Esophagus squamous epithelium (tissue), 5 donors: ENCODE data around the gene PGAM4. TPM values are rescaled to one million over a fixed set of nuclear protein-coding genes. Genes with fewer than 3 reads are reported as not detected.

Source experiments
- DNase-seq: peaks from one replicate; lab custom pipeline; 2025; lab: John Stamatoyannopoulos, UW
- H3K27ac ChIP-seq, 4 donors: fragments of 200-600 bp; sonication (generic); one replicate each; pipeline ENCODE4 v1.5.1; 2016 to 2019; ENCODE audit warnings: mild to moderate bottlenecking in 1 of 4
- H3K27me3 ChIP-seq, 4 donors: fragments of 200-600 bp; sonication (generic); 1 replicate in 3 of 4; 2 replicates in 1 of 4; pipeline versions ENCODE4 v1.5.1 to v1.6.0; 2017 to 2021; ENCODE audit warnings: antibody characterized with exemption in 1 of 4
- H3K36me3 ChIP-seq, 3 donors: fragments of 200-600 bp; sonication (generic); one replicate each; pipeline ENCODE4 v1.5.1; 2016 to 2019
- H3K4me1 ChIP-seq, 3 donors: fragments of 200-600 bp; sonication (generic); one replicate each; pipeline ENCODE4 v1.5.1; 2017 to 2019
- H3K4me3 ChIP-seq, 4 donors: fragments of 200-600 bp; sonication (generic); 1 replicate in 3 of 4; 2 replicates in 1 of 4; pipeline ENCODE4 v1.5.1; 2016 to 2019; ENCODE audit warnings: mild to moderate bottlenecking in 2 of 4, moderate library complexity in 1 of 4
- H3K9me3 ChIP-seq, 3 donors: fragments of 200-600 bp; sonication (generic); one replicate each; pipeline ENCODE4 v1.5.1; 2016 to 2019
- CTCF ChIP-seq, 6 experiments: fragments of 450-650 bp in 4 of 6; fragments of 200-600 bp in 2 of 6; sonication (generic) in 2 of 6; IDR thresholded peaks; one replicate each; pipeline ENCODE4 v1.5.1; 2016 to 2019; ENCODE audit warnings: antibody characterized with exemption in 6 of 6, mild to moderate bottlenecking in 4 of 6, moderate library complexity in 4 of 6
- POLR2A ChIP-seq, 4 donors: fragments of 450-650 bp; IDR thresholded peaks; one replicate each; pipeline ENCODE4 v1.6.1; 2017; ENCODE audit warnings: antibody characterized with exemption in 4 of 4, mild to moderate bottlenecking in 4 of 4, moderate library complexity in 3 of 4
- WGBS, 2 donors: methylation state at CpG; one replicate each; pipeline ENCODE4 v1.1.5; 2018; 5-methylcytosine and 5-hydroxymethylcytosine counted together
- intact Hi-C: fragments of 100-400 bp; cut with DNase I; formaldehyde crosslinking; loops from one replicate; pipeline ENCODE4 v1.15.0; 2022
- total RNA-seq, 4 donors: library from RNA; depleted of rRNA; stranded (reverse); fragments of >200 nt; gene quantifications; one replicate each; pipeline ENCODE4 v1.1.0, GENCODE V29; 2016
- donor health status: DM: yes; HTN: yes; CAD: no.

PGAM4 gene
- not detected for total RNA-seq

GRCh38 chrX:77969538-77969937 is at the start of gene PGAM4:
PGAM4 (minus strand) TSS chrX:77969638; CDS start chrX:77969638, 0 bp downstream.
- Histone ChIP-seq H3K36me3 (no peaks in the 10 kb centered on the region), H3K27ac (no peak within 1 kb of the TSS), H3K4me3 (no peak within 1 kb of the TSS), H3K27me3 (no peaks in the 10 kb centered on the region), H3K9me3 (no peaks in the 10 kb centered on the region), H3K4me1 (no peaks in the 10 kb centered on the region)
- DNase-seq: no peak
- WGBS, 2 donors: 93 to 96% methylated on average over 4 to 13 of the region's 13 CpGs
- no peak for TF ChIP-seq POLR2A (IDR thresholded peaks at IDR 0.05)
- no peak for TF ChIP-seq CTCF (IDR thresholded peaks at IDR 0.05)
- intact Hi-C loops: no loop called here

- no peaks in the 10 kb centered on the region for H3K9me3 ChIP-seq
- H3K27me3 ChIP-seq: no peaks in the 10 kb centered on the region
- no peak overlapping the region for H3K4me3 ChIP-seq
- intact Hi-C loops: no loop called here
- H3K27ac ChIP-seq: no peak overlapping the region
- TF ChIP-seq POLR2A (IDR thresholded peaks at IDR 0.05) (no peak), CTCF (IDR thresholded peaks at IDR 0.05) (no peak)
- 62 to 100% methylated on average over 1 of the region's 1 CpG for WGBS, 2 donors
- DNase-seq: no peak
- H3K4me1 ChIP-seq: no peaks in the 10 kb centered on the region
- no peaks in the 10 kb centered on the region for H3K36me3 ChIP-seq
These were observed 42.4 kb upstream of the PGAM4 start for GRCh38 chrX:78011846-78012245.

GRCh38 chrX:77979870-77980269 is 10.4 kb upstream of the PGAM4 start:
- intact Hi-C loops: no loop called here
- 83 to 94% methylated on average over 4 of the region's 4 CpGs for WGBS, 2 donors
- H3K4me1 ChIP-seq: peaks cover 0 to 12% (median 0%) of the 10 kb centered on the region in 3 donors
- no peak overlapping the region for H3K27ac ChIP-seq
- no peaks in the 10 kb centered on the region for H3K36me3 ChIP-seq
- no peak overlapping the region for H3K4me3 ChIP-seq
- DNase-seq: no peak
- no peaks in the 10 kb centered on the region for H3K9me3 ChIP-seq
- TF ChIP-seq CTCF (IDR thresholded peaks at IDR 0.05) (no peak), POLR2A (IDR thresholded peaks at IDR 0.05) (no peak)
- H3K27me3 ChIP-seq: no peaks in the 10 kb centered on the region

GRCh38 chrX:77977518-77977917 is 8.1 kb upstream of the PGAM4 start:
- TF ChIP-seq CTCF (IDR thresholded peaks at IDR 0.05) (no peak), POLR2A (IDR thresholded peaks at IDR 0.05) (no peak)
- no peak overlapping the region for H3K4me3 ChIP-seq
- WGBS, 2 donors: 91 to 100% methylated on average over 1 of the region's 1 CpG
- H3K27ac ChIP-seq: peak overlapping the region in 1 of 4 donors; percentile 2
- H3K27me3 ChIP-seq: no peaks in the 10 kb centered on the region
- no peaks in the 10 kb centered on the region for H3K36me3 ChIP-seq
- intact Hi-C loops: no loop called here
- DNase-seq: no peak
- no peaks in the 10 kb centered on the region for H3K9me3 ChIP-seq
- H3K4me1 ChIP-seq: peaks cover 0 to 12% (median 0%) of the 10 kb centered on the region in 3 donors

- Histone ChIP-seq H3K4me3 (no peak overlapping the region), H3K27me3 (no peaks in the 10 kb centered on the region), H3K27ac (peak overlapping the region in 1 of 4 donors; percentile 2), H3K4me1 (peaks cover 0 to 12% (median 0%) of the 10 kb centered on the region in 3 donors), H3K36me3 (no peaks in the 10 kb centered on the region), H3K9me3 (no peaks in the 10 kb centered on the region)
- intact Hi-C loops: no loop called here
- DNase-seq: no peak
- TF ChIP-seq CTCF (IDR thresholded peaks at IDR 0.05) (no peak), POLR2A (IDR thresholded peaks at IDR 0.05) (no peak)
These were observed 7.7 kb upstream of the PGAM4 start for GRCh38 chrX:77977095-77977494.
